ENCODE measurements around the gene FUBP3.
"Not testable (repeated sequence)": the region's sequence is repeated elsewhere in the genome, so short reads cannot be mapped to it uniquely, and the experiment has no call there.

FUBP3 gene

DNA sequence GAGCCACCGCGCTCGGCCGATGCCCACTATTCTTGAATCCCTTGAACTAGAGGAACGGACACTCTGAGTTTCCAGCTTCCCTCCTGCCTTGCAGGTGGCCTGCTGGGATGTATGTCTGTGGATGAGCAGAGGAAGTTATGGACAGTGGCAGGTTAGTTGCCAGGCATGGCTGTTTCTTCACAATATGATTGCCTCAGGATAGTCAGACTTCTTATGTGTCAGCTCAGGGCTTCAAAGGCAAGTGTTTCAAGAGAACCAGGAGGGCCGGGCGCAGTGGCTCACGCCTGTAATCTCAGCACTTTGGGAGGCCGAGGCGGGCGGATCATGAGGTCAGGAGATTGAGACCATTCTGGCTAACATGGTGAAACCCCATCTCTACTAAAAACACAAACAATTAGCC lies 106.6 kb downstream of the FUBP3 start:
- DNase-seq (ENCODE audit: low spot score in 2 of 2); ATAC-seq: not testable (repeated sequence)

GRCh38 chr9:130687615-130688014 lies 108.2 kb downstream of the FUBP3 start:
- Mint-ChIP-seq H3K4me1 (peaks cover 8% of the 10 kb centered on the region), H3K4me3 (no peak overlapping the region), H3K36me3 (no peaks in the 10 kb centered on the region), H3K9me3 (no peaks in the 10 kb centered on the region), H3K27ac (no peak overlapping the region)
- no peak for ATAC-seq
- no peak for DNase-seq (ENCODE audit: low spot score in 2 of 2)

More for the DNA sequence above, 106.6 kb downstream of the FUBP3 start:
- H3K4me3 Mint-ChIP-seq, H3K36me3 Mint-ChIP-seq, H3K27ac Mint-ChIP-seq, H3K9me3 Mint-ChIP-seq: not testable (repeated sequence)
- H3K4me1 Mint-ChIP-seq, result peaks cover 15% of the 10 kb centered on the region

Data from stimulated activated effector memory CD8-positive, alpha-beta T cell treated with anti-CD3 and anti-CD28 coated beads, Interleukin-12 subunit alpha, Interleukin-12 subunit beta, amount 100 ng/mL, for 72 hours (primary cell).